Esophagus muscularis mucosa (tissue), 4 donors: ENCODE results near the gene DOCK8. TPM values are rescaled to one million over a fixed set of nuclear protein-coding genes. Genes with fewer than 3 reads are reported as not detected.
A peak's percentile ranks its signal among the peaks of the same experiment; 100 is the strongest.

Experiments used
- DNase-seq: peaks from one replicate; pipeline ENCODE4 v3.0.0-alpha.2; 2017; ENCODE audit errors: extremely low spot score
- H3K27ac ChIP-seq, 4 donors: fragments of 200-600 bp; sonication (generic); replicated peaks in 1 of 4; 1 replicate in 3 of 4; 2 replicates in 1 of 4; pipeline ENCODE4 v1.5.1; 2016 to 2019; ENCODE audit warnings: mild to moderate bottlenecking in 1 of 4
- H3K27me3 ChIP-seq, 4 donors: fragments of 200-600 bp; sonication (generic); one replicate each; pipeline versions ENCODE4 v1.5.1 to v1.6.0; 2016 to 2019
- H3K36me3 ChIP-seq, 4 donors: fragments of 200-600 bp; sonication (generic); one replicate each; pipeline ENCODE4 v1.5.1; 2016 to 2019
- H3K4me1 ChIP-seq, 4 donors: fragments of 200-600 bp; sonication (generic); one replicate each; pipeline ENCODE4 v1.5.1; 2016 to 2019
- H3K4me3 ChIP-seq, 4 donors: fragments of 200-600 bp; sonication (generic); 1 replicate in 2 of 4; 2 replicates in 2 of 4; pipeline ENCODE4 v1.5.1; 2016 to 2019; ENCODE audit warnings: mild to moderate bottlenecking in 4 of 4, moderate library complexity in 1 of 4
- H3K9me3 ChIP-seq, 4 donors: fragments of 200-600 bp; sonication (generic); 1 replicate in 3 of 4; 2 replicates in 1 of 4; pipeline ENCODE4 v1.5.1; 2016 to 2019
- EP300 ChIP-seq: sonication (generic); formaldehyde crosslinking; IDR thresholded peaks from one replicate; pipeline ENCODE4 v1.6.1; 2017; ENCODE audit warnings: antibody characterized with exemption
- POLR2A ChIP-seq: fragments of 450-650 bp; IDR thresholded peaks from one replicate; pipeline ENCODE4 v1.6.1; 2017; ENCODE audit warnings: antibody characterized with exemption, moderate library complexity, mild to moderate bottlenecking, low read depth
- POLR2AphosphoS5 ChIP-seq, 2 donors: sonication (generic); formaldehyde crosslinking; IDR thresholded peaks; one replicate each; pipeline ENCODE4 v1.6.1; 2017; ENCODE audit warnings: antibody characterized with exemption in 2 of 2
- WGBS: methylation state at CpG from one replicate; pipeline ENCODE4 v1.1.5; 2018; 5-methylcytosine and 5-hydroxymethylcytosine counted together
- intact Hi-C: fragments of 100-400 bp; cut with DNase I; formaldehyde crosslinking; loops from one replicate; pipeline ENCODE4 v1.15.1; 2023
- total RNA-seq, 4 donors: library from RNA; depleted of rRNA; stranded (reverse); fragments of >200 nt; gene quantifications; one replicate each; pipeline versions ENCODE4 v1.1.0 to v1.2.1, GENCODE V29; 2016
- TF ChIP-seq, protein P1 (sequence below), 3 experiments: fragments of 200-600 bp in 2 of 3; fragments of 450-650 bp in 1 of 3; sonication (generic) in 2 of 3; IDR thresholded peaks; one replicate each; pipeline ENCODE4 v1.5.1; 2017 to 2019; ENCODE audit warnings: antibody characterized with exemption in 3 of 3, mild to moderate bottlenecking in 2 of 3, moderate library complexity in 1 of 3

The DOCK8 gene
- total RNA-seq, 4 donors from 2014 or later, result 45.1 to 72.8 (median 48.8) TPM

DNA sequence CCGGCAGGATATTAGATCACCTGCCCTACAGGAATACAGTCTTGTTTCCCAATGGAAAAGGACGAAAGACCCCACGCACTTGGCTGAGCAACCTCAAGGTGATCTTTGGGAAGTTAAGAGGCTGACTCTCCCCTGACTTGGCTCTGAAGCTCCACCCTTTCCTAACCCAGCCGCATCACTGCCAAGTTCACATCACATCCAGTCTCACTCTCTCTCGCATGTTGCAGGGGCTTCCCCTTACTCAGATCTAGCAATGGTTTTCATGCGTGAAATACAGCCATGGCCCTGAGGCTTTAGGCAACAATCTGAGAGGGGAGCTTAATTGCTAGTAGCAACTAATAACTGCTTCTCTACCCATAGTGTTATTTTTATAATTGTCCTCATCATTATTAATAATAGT is 211.6 kb downstream of the DOCK8 start:
- no peaks in the 10 kb centered on the region for H3K4me1 ChIP-seq
- no peak overlapping the region for H3K27ac ChIP-seq
- no peak overlapping the region for H3K4me3 ChIP-seq
- WGBS, result 89% methylated on average over 6 of the region's 6 CpGs
- H3K9me3 ChIP-seq, result no peaks in the 10 kb centered on the region
- no peak for DNase-seq
- peaks cover 0 to 89% (median 30%) of the 10 kb centered on the region in 4 donors for H3K36me3 ChIP-seq
- intact Hi-C loops, result no loop called here
- no peaks in the 10 kb centered on the region for H3K27me3 ChIP-seq
- no peak for TF ChIP-seq POLR2A
- TF ChIP-seq EP300, result no peak
- TF ChIP-seq, protein P1, sequence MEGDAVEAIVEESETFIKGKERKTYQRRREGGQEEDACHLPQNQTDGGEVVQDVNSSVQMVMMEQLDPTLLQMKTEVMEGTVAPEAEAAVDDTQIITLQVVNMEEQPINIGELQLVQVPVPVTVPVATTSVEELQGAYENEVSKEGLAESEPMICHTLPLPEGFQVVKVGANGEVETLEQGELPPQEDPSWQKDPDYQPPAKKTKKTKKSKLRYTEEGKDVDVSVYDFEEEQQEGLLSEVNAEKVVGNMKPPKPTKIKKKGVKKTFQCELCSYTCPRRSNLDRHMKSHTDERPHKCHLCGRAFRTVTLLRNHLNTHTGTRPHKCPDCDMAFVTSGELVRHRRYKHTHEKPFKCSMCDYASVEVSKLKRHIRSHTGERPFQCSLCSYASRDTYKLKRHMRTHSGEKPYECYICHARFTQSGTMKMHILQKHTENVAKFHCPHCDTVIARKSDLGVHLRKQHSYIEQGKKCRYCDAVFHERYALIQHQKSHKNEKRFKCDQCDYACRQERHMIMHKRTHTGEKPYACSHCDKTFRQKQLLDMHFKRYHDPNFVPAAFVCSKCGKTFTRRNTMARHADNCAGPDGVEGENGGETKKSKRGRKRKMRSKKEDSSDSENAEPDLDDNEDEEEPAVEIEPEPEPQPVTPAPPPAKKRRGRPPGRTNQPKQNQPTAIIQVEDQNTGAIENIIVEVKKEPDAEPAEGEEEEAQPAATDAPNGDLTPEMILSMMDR (IDR thresholded peaks at IDR 0.05), result no peak
- TF ChIP-seq POLR2AphosphoS5 (IDR thresholded peaks at IDR 0.05), result no peak

- intact Hi-C loops, result no loop called here
- WGBS, result 93% methylated on average over 1 of the region's 1 CpG
- Histone ChIP-seq H3K36me3 (peaks cover 0 to 89% (median 27%) of the 10 kb centered on the region in 4 donors), H3K27ac (no peak overlapping the region), H3K9me3 (no peaks in the 10 kb centered on the region), H3K27me3 (no peaks in the 10 kb centered on the region), H3K4me1 (no peaks in the 10 kb centered on the region), H3K4me3 (no peak overlapping the region)
- TF ChIP-seq, protein P1 (IDR thresholded peaks at IDR 0.05), result no peak
- no peak for DNase-seq
These were observed 212.3 kb downstream of the DOCK8 start for GRCh38 chr9:426976-427375.

DNA sequence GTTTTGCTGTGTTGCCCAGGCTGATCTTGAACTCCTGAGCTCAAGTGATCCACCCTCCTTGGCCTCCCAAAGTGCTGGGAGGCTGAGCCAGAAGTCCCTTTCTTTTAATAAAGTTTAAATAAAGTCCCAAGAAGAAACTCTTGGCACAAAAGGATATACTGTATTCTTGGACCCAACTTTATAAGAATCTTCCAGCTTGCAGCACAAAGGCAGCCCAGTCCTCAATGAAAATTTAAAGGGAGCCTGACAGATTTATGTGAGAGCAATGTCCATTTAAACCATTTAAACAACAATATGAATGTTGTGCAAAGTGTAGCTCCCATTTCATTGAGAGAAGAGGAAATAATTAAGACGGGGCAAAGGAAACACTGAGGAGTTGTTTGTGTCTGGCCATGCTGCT is 217.0 kb downstream of the DOCK8 start:
- intact Hi-C loops, result no loop called here
- H3K9me3 ChIP-seq, result no peaks in the 10 kb centered on the region
- H3K36me3 ChIP-seq, result peaks cover 0 to 87% (median 48%) of the 10 kb centered on the region in 4 donors
- 61% methylated on average over 1 of the region's 1 CpG for WGBS
- H3K27me3 ChIP-seq, result no peaks in the 10 kb centered on the region
- no peak overlapping the region for H3K4me3 ChIP-seq
- DNase-seq, result peak; percentile 3
- H3K27ac ChIP-seq, result no peak overlapping the region
- TF ChIP-seq EP300 (no peak), POLR2A (no peak), POLR2AphosphoS5 (IDR thresholded peaks at IDR 0.05) (no peak)
- TF ChIP-seq, protein P1 (IDR thresholded peaks at IDR 0.05), result no peak
- H3K4me1 ChIP-seq, result no peaks in the 10 kb centered on the region

DNA sequence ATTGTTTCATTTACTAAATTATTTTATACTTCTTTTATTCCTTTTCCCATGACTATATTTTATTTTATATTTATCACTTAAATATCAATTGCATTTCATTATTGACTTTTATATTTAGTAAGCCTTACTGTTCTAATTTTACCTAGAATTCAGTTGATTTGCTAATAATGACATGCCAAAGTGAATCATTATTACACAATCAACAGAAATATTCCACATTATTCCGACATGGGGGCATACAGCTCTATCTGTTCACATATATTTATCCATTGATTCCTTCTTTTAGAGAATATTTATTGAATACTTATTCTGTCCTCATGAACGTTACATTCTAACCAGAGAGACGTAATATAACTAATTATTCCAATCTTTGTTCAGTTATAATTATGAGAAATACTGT is 221.8 kb downstream of the DOCK8 start:
- intact Hi-C loops, result no loop called here
- no peak overlapping the region for H3K4me3 ChIP-seq
- no peaks in the 10 kb centered on the region for H3K27me3 ChIP-seq
- TF ChIP-seq EP300 (no peak), POLR2AphosphoS5 (IDR thresholded peaks at IDR 0.05) (no peak), POLR2A (no peak)
- TF ChIP-seq, protein P1 (IDR thresholded peaks at IDR 0.05), result no peak
- peaks cover 0 to 94% (median 48%) of the 10 kb centered on the region in 4 donors for H3K36me3 ChIP-seq
- WGBS, result 63% methylated on average over 3 of the region's 3 CpGs
- no peak for DNase-seq
- H3K27ac ChIP-seq, result peak overlapping the region; percentile 58 to 63 (median 62)
- H3K9me3 ChIP-seq, result no peaks in the 10 kb centered on the region
- H3K4me1 ChIP-seq, result peaks cover 6 to 13% (median 7%) of the 10 kb centered on the region in 4 donors

DNA sequence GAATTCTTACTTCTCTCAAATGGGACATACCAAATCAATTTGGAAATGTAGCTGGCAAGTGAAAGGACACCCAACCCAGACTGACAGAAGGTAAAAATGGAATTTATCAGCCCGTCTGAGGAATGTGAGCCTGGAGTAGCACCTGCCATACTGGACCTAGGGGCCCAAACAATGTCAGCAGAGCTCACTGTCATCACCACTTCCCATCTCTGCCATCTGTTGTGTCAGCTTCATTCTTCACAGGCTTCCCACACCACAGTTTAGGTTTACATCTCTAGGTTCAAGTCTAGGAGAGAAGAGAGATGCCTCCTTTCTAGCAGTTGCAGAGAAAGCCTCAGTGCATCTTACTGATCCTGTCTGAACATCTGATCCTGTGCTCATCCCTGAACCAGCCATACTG is 222.4 kb downstream of the DOCK8 start:
- no peak for DNase-seq
- H3K4me3 ChIP-seq, result no peak overlapping the region
- intact Hi-C loops, result no loop called here
- H3K9me3 ChIP-seq, result no peaks in the 10 kb centered on the region
- peak overlapping the region; percentile 58 to 63 (median 62) for H3K27ac ChIP-seq
- peaks cover 0 to 94% (median 49%) of the 10 kb centered on the region in 4 donors for H3K36me3 ChIP-seq
- peaks cover 6 to 13% (median 7%) of the 10 kb centered on the region in 4 donors for H3K4me1 ChIP-seq
- WGBS, result 61% methylated on average over 1 of the region's 1 CpG
- H3K27me3 ChIP-seq, result no peaks in the 10 kb centered on the region
- TF ChIP-seq, protein P1 (IDR thresholded peaks at IDR 0.05), result no peak
- TF ChIP-seq POLR2AphosphoS5 (IDR thresholded peaks at IDR 0.05), result no peak
- no peak for TF ChIP-seq EP300
- no peak for TF ChIP-seq POLR2A
